HCT116 (cell line): ENCODE measurements around the gene POLR2I.

Experiments used
- CEBPB ChIP-seq: IDR thresholded peaks from 2 replicates; pipeline ENCODE4 v1.6.1; 2012; ENCODE audit warnings: low read depth
- EGR1 ChIP-seq: IDR thresholded peaks from 2 replicates; pipeline ENCODE4 v1.6.1; 2012; ENCODE audit warnings: low read depth
- EZH2 ChIP-seq: fragments of 200-600 bp; sonication (generic); IDR thresholded peaks from 2 replicates; pipeline ENCODE4 v1.6.1; 2017; ENCODE audit warnings: antibody characterized with exemption, mixed run types
- EZH2phosphoT487 ChIP-seq: fragments of 200-600 bp; IDR thresholded peaks from 2 replicates; pipeline ENCODE4 v1.6.1; 2018; ENCODE audit warnings: antibody characterized with exemption, borderline replicate concordance
- POLR2A ChIP-seq: IDR thresholded peaks from 2 replicates; pipeline ENCODE4 v1.7.0; 2011; ENCODE audit warnings: borderline replicate concordance; ENCODE audit not compliant: insufficient read depth, insufficient read length; ENCODE audit errors: extremely low read depth
- POLR2AphosphoS5 ChIP-seq: IDR thresholded peaks from 2 replicates; pipeline ENCODE4 v1.6.1; 2011; ENCODE audit warnings: mild to moderate bottlenecking, low read depth, low read length, moderate library complexity
- SIN3A ChIP-seq: IDR thresholded peaks from 2 replicates; pipeline ENCODE4 v1.6.1; 2012; ENCODE audit warnings: low read depth
- SP1 ChIP-seq: IDR thresholded peaks from 2 replicates; pipeline ENCODE4 v1.6.1; 2012; ENCODE audit warnings: low read depth
- TCF7L2 ChIP-seq: IDR thresholded peaks from 2 replicates; pipeline ENCODE4 v1.7.0; 2011; ENCODE audit warnings: borderline replicate concordance, inconsistent platforms; ENCODE audit not compliant: insufficient read depth, insufficient read length; ENCODE audit errors: extremely low read depth
- YY1 ChIP-seq: IDR thresholded peaks from 2 replicates; pipeline ENCODE4 v1.6.1; 2011; ENCODE audit warnings: low read length, low read depth, moderate library complexity, mild to moderate bottlenecking; ENCODE audit not compliant: insufficient replicate concordance; ENCODE audit errors: extremely low read depth
- TF ChIP-seq, protein P1 (sequence below): IDR thresholded peaks from 2 replicates; pipeline ENCODE4 v1.6.1; 2012
- TF ChIP-seq, protein P2 (sequence below), 3 experiments: fragments of 200-600 bp in 1 of 3; sonication (generic) in 1 of 3; IDR thresholded peaks in 2 of 3; conservative IDR thresholded peaks in 1 of 3; 2 replicates each; pipeline ENCODE4 v1.5.1; 2012 to 2017; ENCODE audit warnings: low read depth in 2 of 3, low read length in 2 of 3, antibody characterized with exemption in 1 of 3, borderline replicate concordance in 1 of 3, control low read depth in 1 of 3, mild to moderate bottlenecking in 1 of 3, mixed read lengths in 1 of 3, mixed run types in 1 of 3, moderate library complexity in 1 of 3; ENCODE audit not compliant: insufficient read depth in 1 of 3
- TF ChIP-seq, protein P3 (sequence below): IDR thresholded peaks from 2 replicates; pipeline ENCODE4 v1.6.1; 2012; ENCODE audit warnings: low read depth

DNA sequence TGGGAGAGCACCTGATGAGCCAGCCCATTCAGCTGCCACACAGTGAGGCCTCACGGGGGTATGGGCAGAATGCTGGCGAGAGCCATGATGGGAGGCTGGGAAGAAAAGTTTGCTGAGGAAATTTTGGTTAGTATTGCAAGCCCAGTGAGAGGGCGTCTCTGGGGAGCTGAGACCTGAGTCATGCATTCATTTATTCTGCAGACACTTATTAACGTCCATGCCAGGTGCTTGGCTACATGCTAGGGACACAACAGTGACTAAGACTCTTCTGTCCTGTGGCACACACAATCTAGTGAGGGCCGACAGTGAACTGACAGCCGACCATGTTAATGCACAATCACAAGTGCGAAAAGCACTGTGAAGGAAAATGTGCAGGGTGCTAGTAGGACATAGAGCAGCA, 32.8 kb downstream of the POLR2I start:
- TF ChIP-seq, protein P1, sequence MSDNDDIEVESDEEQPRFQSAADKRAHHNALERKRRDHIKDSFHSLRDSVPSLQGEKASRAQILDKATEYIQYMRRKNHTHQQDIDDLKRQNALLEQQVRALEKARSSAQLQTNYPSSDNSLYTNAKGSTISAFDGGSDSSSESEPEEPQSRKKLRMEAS = no peak
- TF ChIP-seq, protein P2, sequence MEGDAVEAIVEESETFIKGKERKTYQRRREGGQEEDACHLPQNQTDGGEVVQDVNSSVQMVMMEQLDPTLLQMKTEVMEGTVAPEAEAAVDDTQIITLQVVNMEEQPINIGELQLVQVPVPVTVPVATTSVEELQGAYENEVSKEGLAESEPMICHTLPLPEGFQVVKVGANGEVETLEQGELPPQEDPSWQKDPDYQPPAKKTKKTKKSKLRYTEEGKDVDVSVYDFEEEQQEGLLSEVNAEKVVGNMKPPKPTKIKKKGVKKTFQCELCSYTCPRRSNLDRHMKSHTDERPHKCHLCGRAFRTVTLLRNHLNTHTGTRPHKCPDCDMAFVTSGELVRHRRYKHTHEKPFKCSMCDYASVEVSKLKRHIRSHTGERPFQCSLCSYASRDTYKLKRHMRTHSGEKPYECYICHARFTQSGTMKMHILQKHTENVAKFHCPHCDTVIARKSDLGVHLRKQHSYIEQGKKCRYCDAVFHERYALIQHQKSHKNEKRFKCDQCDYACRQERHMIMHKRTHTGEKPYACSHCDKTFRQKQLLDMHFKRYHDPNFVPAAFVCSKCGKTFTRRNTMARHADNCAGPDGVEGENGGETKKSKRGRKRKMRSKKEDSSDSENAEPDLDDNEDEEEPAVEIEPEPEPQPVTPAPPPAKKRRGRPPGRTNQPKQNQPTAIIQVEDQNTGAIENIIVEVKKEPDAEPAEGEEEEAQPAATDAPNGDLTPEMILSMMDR (IDR thresholded peaks at IDR 0.05 in 2 of 3, conservative IDR thresholded peaks at IDR 0.05 in 1 of 3; ENCODE audit: borderline replicate concordance in 1 of 3, insufficient read depth in 1 of 3, low read depth in 2 of 3, low read length in 2 of 3) = no peak
- TF ChIP-seq POLR2A = no peak
- TF ChIP-seq, protein P3, sequence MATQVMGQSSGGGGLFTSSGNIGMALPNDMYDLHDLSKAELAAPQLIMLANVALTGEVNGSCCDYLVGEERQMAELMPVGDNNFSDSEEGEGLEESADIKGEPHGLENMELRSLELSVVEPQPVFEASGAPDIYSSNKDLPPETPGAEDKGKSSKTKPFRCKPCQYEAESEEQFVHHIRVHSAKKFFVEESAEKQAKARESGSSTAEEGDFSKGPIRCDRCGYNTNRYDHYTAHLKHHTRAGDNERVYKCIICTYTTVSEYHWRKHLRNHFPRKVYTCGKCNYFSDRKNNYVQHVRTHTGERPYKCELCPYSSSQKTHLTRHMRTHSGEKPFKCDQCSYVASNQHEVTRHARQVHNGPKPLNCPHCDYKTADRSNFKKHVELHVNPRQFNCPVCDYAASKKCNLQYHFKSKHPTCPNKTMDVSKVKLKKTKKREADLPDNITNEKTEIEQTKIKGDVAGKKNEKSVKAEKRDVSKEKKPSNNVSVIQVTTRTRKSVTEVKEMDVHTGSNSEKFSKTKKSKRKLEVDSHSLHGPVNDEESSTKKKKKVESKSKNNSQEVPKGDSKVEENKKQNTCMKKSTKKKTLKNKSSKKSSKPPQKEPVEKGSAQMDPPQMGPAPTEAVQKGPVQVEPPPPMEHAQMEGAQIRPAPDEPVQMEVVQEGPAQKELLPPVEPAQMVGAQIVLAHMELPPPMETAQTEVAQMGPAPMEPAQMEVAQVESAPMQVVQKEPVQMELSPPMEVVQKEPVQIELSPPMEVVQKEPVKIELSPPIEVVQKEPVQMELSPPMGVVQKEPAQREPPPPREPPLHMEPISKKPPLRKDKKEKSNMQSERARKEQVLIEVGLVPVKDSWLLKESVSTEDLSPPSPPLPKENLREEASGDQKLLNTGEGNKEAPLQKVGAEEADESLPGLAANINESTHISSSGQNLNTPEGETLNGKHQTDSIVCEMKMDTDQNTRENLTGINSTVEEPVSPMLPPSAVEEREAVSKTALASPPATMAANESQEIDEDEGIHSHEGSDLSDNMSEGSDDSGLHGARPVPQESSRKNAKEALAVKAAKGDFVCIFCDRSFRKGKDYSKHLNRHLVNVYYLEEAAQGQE = no peak
- no peak for TF ChIP-seq EZH2phosphoT487
- no peak for TF ChIP-seq EGR1
- TF ChIP-seq POLR2AphosphoS5 = no peak
- no peak for TF ChIP-seq EZH2
- TF ChIP-seq CEBPB = no peak
- TF ChIP-seq SIN3A = no peak
- no peak for TF ChIP-seq SP1
- TF ChIP-seq YY1 = no peak
- no peak for TF ChIP-seq TCF7L2
